Measurements from ENCODE around the gene ST7. TPM values are rescaled to one million over a fixed set of nuclear protein-coding genes. Genes with fewer than 3 reads are reported as not detected.

Gene ST7
- total and polyA plus RNA-seq, 2 of the 13 experiments (the other 11 are each of a cell fraction or from before 2014, with no cell fraction given): 17.3 to 23.5 TPM

- no peak for TF ChIP-seq ZBTB49 (CRISPR knock-in tag; IDR thresholded peaks at IDR 0.05; ENCODE audit: borderline replicate concordance)
- TF ChIP-seq MYPOP (CRISPR knock-in tag; IDR thresholded peaks at IDR 0.05): no peak
- no peak for TF ChIP-seq ZNF777 (CRISPR knock-in tag; IDR thresholded peaks at IDR 0.05)
- no peak for TF ChIP-seq ZNF276 (CRISPR knock-in tag; IDR thresholded peaks at IDR 0.05; ENCODE audit: low read depth)
- no peak for TF ChIP-seq NR3C1 (CRISPR knock-in tag; IDR thresholded peaks at IDR 0.05)
- TF ChIP-seq KDM4B (CRISPR knock-in tag; IDR thresholded peaks at IDR 0.05): no peak
Measured at GRCh38 chr7:117018713-117019112, 65.4 kb downstream of the ST7 start (continued).

GRCh38 chr7:117019287-117019686, 66.0 kb downstream of the ST7 start:
- Histone ChIP-seq H3K4me3 (replicated peaks in 1 of 3; ENCODE audit: insufficient read depth in 1 of 3, low read depth in 2 of 3, low read length in 3 of 3) (no peak overlapping the region), H2AFZ (ENCODE audit: low read length) (no peak overlapping the region), H3K79me2 (ENCODE audit: insufficient read depth, low read length) (no peaks in the 10 kb centered on the region), H3K9ac (ENCODE audit: insufficient read depth, low read depth, low read length) (no peak overlapping the region), H3K4me1 (ENCODE audit: insufficient read depth, low read length) (no peaks in the 10 kb centered on the region), H4K20me1 (ENCODE audit: insufficient read depth, low read length) (no peaks in the 10 kb centered on the region), H3K27ac (ENCODE audit: extremely low read length, insufficient read depth, low read length) (no peak overlapping the region), H3K27me3 (ENCODE audit: control insufficient read depth in 1 of 2, insufficient read depth in 2 of 2, low read length in 2 of 2) (no peaks in the 10 kb centered on the region), H3K4me2 (ENCODE audit: low read depth, low read length) (no peak overlapping the region), H3K9me3 (ENCODE audit: low read length) (no peaks in the 10 kb centered on the region), H3K36me3 (replicated peaks in 1 of 2; ENCODE audit: control insufficient read depth in 1 of 2, insufficient read depth in 2 of 2, low read length in 2 of 2) (no peaks in the 10 kb centered on the region)
- DNase-seq (ENCODE audit: low spot score): no peak
- no peak for ATAC-seq
- no peak for FAIRE-seq
- in situ Hi-C loops (cut with HindIII; ENCODE audit: extremely low pct_ligation_motif_present, low pct_unique_long_range_greater_than_20kb) (no loop called here), intact Hi-C loops (cut with micrococcal nuclease; ENCODE audit: unreplicated experiment) (no loop called here)
- no TSS peak for BruUV-seq (replicated peaks)
- 87% methylated on average over 2 of the region's 2 CpGs for whole genome bisulfite sequencing (ENCODE audit: low lambda C conversion rate)
- ChIA-PET POLR2A (no interaction called here), CTCF (ENCODE audit: low intra/inter-chr PET ratio, low total read pairs) (no interaction called here)
- no peak for TF ChIP-seq RBFOX2 (IDR thresholded peaks at IDR 0.05; ENCODE audit: low read depth, low read length)
- no peak for TF ChIP-seq ELF4 (CRISPR knock-in tag; IDR thresholded peaks at IDR 0.05; ENCODE audit: borderline replicate concordance)
- no peak for TF ChIP-seq ZBTB37 (CRISPR knock-in tag; IDR thresholded peaks at IDR 0.05)
- TF ChIP-seq TGIF2 (CRISPR knock-in tag; IDR thresholded peaks at IDR 0.05): no peak
- no peak for TF ChIP-seq EED (CRISPR knock-in tag; IDR thresholded peaks at IDR 0.05)
- TF ChIP-seq ZNF720 (CRISPR knock-in tag; IDR thresholded peaks at IDR 0.05): no peak
- TF ChIP-seq BRF2 (CRISPR knock-in tag; IDR thresholded peaks at IDR 0.05): no peak
- no peak for TF ChIP-seq CAMTA2 (CRISPR knock-in tag; IDR thresholded peaks at IDR 0.05; ENCODE audit: borderline replicate concordance)
- TF ChIP-seq ZNF660 (CRISPR knock-in tag; IDR thresholded peaks at IDR 0.05; ENCODE audit: borderline replicate concordance, low read depth): no peak
- TF ChIP-seq HDAC2 (CRISPR knock-in tag; IDR thresholded peaks at IDR 0.05): no peak
